GM23338 (cell line): ENCODE measurements around the gene SH3RF3. TPM values are rescaled to one million over a fixed set of nuclear protein-coding genes. Genes with fewer than 3 reads are reported as not detected.

Experiments used
- ATAC-seq: fragments of 200-7000 bp; cut with Tn5 transposase; 3 replicates; pipeline ENCODE4 v1.9.1; 2020
- DNase-seq: peaks from one replicate; pipeline ENCODE4 v3.0.0-alpha.2; 2015; ENCODE audit warnings: low spot score
- H2AFZ ChIP-seq: fragments of 200-600 bp; sonication (generic); 2 replicates; pipeline ENCODE4 v1.8.0; 2016; ENCODE audit warnings: antibody characterized with exemption, mild to moderate bottlenecking, moderate library complexity
- H3F3A ChIP-seq: fragments of 200-600 bp; sonication (generic); replicated peaks from 2 replicates; pipeline ENCODE4 v1.8.0; 2017; ENCODE audit warnings: antibody characterized with exemption, mixed run types, low read depth
- H3K27ac ChIP-seq: fragments of 200-600 bp; sonication (generic); 2 replicates; pipeline ENCODE4 v1.6.1; 2016; ENCODE audit warnings: low read depth
- H3K27me3 ChIP-seq: fragments of 200-600 bp; sonication (generic); 2 replicates; pipeline ENCODE4 v1.8.0; 2016; ENCODE audit warnings: mild to moderate bottlenecking, mixed run types, moderate library complexity; ENCODE audit not compliant: insufficient read depth
- H3K36me3 ChIP-seq: fragments of 200-600 bp; sonication (generic); 2 replicates; pipeline ENCODE4 v1.8.0; 2016; ENCODE audit warnings: mild to moderate bottlenecking; ENCODE audit not compliant: insufficient read depth
- H3K4me1 ChIP-seq: fragments of 200-600 bp; sonication (generic); 2 replicates; pipeline ENCODE4 v1.8.0; 2016; ENCODE audit warnings: mild to moderate bottlenecking, moderate library complexity; ENCODE audit not compliant: insufficient read depth
- H3K4me2 ChIP-seq: fragments of 200-600 bp; sonication (generic); 2 replicates; pipeline ENCODE4 v1.7.1; 2017; ENCODE audit warnings: mixed run types
- H3K4me3 ChIP-seq: fragments of 200-600 bp; sonication (generic); 2 replicates; pipeline ENCODE4 v1.6.1; 2016; ENCODE audit warnings: mixed run types
- H3K79me2 ChIP-seq: fragments of 200-600 bp; sonication (generic); replicated peaks from 2 replicates; pipeline ENCODE4 v1.8.0; 2017; ENCODE audit warnings: mild to moderate bottlenecking; ENCODE audit not compliant: insufficient read depth
- H3K9me2 ChIP-seq: fragments of 200-600 bp; sonication (generic); 2 replicates; pipeline ENCODE4 v1.8.0; 2017; ENCODE audit not compliant: insufficient read depth
- H4K20me1 ChIP-seq: fragments of 200-600 bp; sonication (generic); replicated peaks from 2 replicates; pipeline ENCODE4 v1.8.0; 2017; ENCODE audit warnings: mild to moderate bottlenecking; ENCODE audit not compliant: insufficient read depth
- H3K27ac Mint-ChIP-seq: 2 replicates; pipeline ENCODE4 v1.8.0; 2020; ENCODE audit warnings: inconsistent platforms, mild to moderate bottlenecking, moderate library complexity, mixed read lengths
- H3K27me3 Mint-ChIP-seq: 3 replicates; pipeline ENCODE4 v1.8.0; 2022; ENCODE audit warnings: low read depth, mild to moderate bottlenecking, moderate library complexity, mixed read lengths, inconsistent platforms; ENCODE audit not compliant: insufficient read depth, poor library complexity
- H3K36me3 Mint-ChIP-seq: 3 replicates; pipeline ENCODE4 v1.8.0; 2021; ENCODE audit warnings: low read depth, mild to moderate bottlenecking, inconsistent platforms, moderate library complexity, mixed read lengths
- H3K4me1 Mint-ChIP-seq: 3 replicates; pipeline ENCODE4 v1.8.0; 2020; ENCODE audit warnings: mild to moderate bottlenecking, inconsistent platforms, mixed read lengths
- H3K4me3 Mint-ChIP-seq: 3 replicates; pipeline ENCODE4 v1.8.0; 2021; ENCODE audit warnings: moderate library complexity, mild to moderate bottlenecking, inconsistent platforms, mixed read lengths
- H3K9me3 Mint-ChIP-seq: 3 replicates; pipeline ENCODE4 v1.8.0; 2020; ENCODE audit warnings: moderate library complexity, mild to moderate bottlenecking, inconsistent platforms, mixed read lengths
- CTCF ChIP-seq, 2 experiments: fragments of 200-600 bp in 1 of 2; sonication (generic) in 1 of 2; conservative IDR thresholded peaks; 2 replicates each; pipeline versions ENCODE4 v1.5.1 to v1.6.1; 2016 to 2017; ENCODE audit warnings: antibody characterized with exemption in 2 of 2, low read depth in 2 of 2, mild to moderate bottlenecking in 2 of 2, moderate library complexity in 1 of 2
- ETS1 ChIP-seq: IDR thresholded peaks from 2 replicates; pipeline ENCODE4 v1.6.1; 2016; ENCODE audit warnings: antibody characterized with exemption
- EZH2 ChIP-seq: fragments of 200-600 bp; sonication (generic); IDR thresholded peaks from one replicate; pipeline ENCODE4 v1.8.0; 2017; ENCODE audit warnings: antibody characterized with exemption, mild to moderate bottlenecking, low read depth; ENCODE audit not compliant: unreplicated experiment
- EZH2phosphoT487 ChIP-seq: fragments of 200-600 bp; sonication (generic); IDR thresholded peaks from one replicate; pipeline ENCODE4 v1.8.1; 2018; ENCODE audit warnings: antibody characterized with exemption; ENCODE audit not compliant: unreplicated experiment
- JUNB ChIP-seq: IDR thresholded peaks from one replicate; pipeline ENCODE4 v1.6.1; 2016; ENCODE audit warnings: antibody characterized with exemption; ENCODE audit not compliant: unreplicated experiment
- NANOG ChIP-seq: IDR thresholded peaks from 2 replicates; pipeline ENCODE4 v1.6.1; 2016; ENCODE audit warnings: antibody characterized with exemption, borderline replicate concordance
- POLR2AphosphoS5 ChIP-seq: IDR thresholded peaks from 2 replicates; pipeline ENCODE4 v1.6.1; 2016; ENCODE audit warnings: antibody characterized with exemption, low read depth
- REST ChIP-seq: IDR thresholded peaks from one replicate; pipeline ENCODE4 v1.6.1; 2018; ENCODE audit warnings: antibody characterized with exemption; ENCODE audit not compliant: unreplicated experiment
- ZNF114 ChIP-seq: fragments of 250-450 bp; sonication (Bioruptor Pico); IDR thresholded peaks from 2 replicates; pipeline ENCODE4 v1.5.0; 2020; ENCODE audit warnings: mild to moderate bottlenecking, moderate library complexity
- ZNF331 ChIP-seq: fragments of 250-450 bp; sonication (Bioruptor Pico); IDR thresholded peaks from 2 replicates; pipeline ENCODE4 v1.5.0; 2020; ENCODE audit warnings: low read depth, mild to moderate bottlenecking, moderate library complexity
- ZNF462 ChIP-seq: fragments of 250-450 bp; sonication (Bioruptor Pico); IDR thresholded peaks from 2 replicates; pipeline ENCODE4 v1.5.0; 2020; ENCODE audit warnings: mild to moderate bottlenecking, moderate library complexity
- polyA plus RNA-seq: library from polyadenylated mRNA; unstranded; fragments of >200 nt; fragmentation: Nextera tagmentation; extraction: Ambion mirVana; gene quantifications from 2 replicates; pipeline ENCODE4 v1.2.1, GENCODE V29; 2016
- total RNA-seq: library from RNA; depleted of rRNA; stranded (reverse); fragments of >200 nt; shearing (Covaris generic); gene quantifications from 2 replicates; pipeline ENCODE4 v1.2.3, GENCODE V29; 2014

SH3RF3 gene
- total and polyA plus RNA-seq, 2 experiments from 2014 or later = 0.11 to 0.63 TPM

GRCh38 chr2:109489296-109489695, 360.3 kb downstream of the SH3RF3 start (continued):
- no peak for TF ChIP-seq ZNF462 (CRISPR knock-in tag)
- no peak for TF ChIP-seq CTCF (conservative IDR thresholded peaks at IDR 0.05; ENCODE audit: low read depth in 2 of 2)

- ATAC-seq (no peak), DNase-seq (no peak)
- no peaks in the 10 kb centered on the region for H3K27me3 Mint-ChIP-seq
- H3K79me2 ChIP-seq = no peaks in the 10 kb centered on the region
- H3K9me2 ChIP-seq = no peaks in the 10 kb centered on the region
- no peak overlapping the region for H3K4me2 ChIP-seq
- H3K9me3 Mint-ChIP-seq = no peaks in the 10 kb centered on the region
- H4K20me1 ChIP-seq = no peaks in the 10 kb centered on the region
- H3K4me3 ChIP-seq = no peak overlapping the region
- no peak overlapping the region for H3K27ac ChIP-seq
- H3K4me1 ChIP-seq = no peaks in the 10 kb centered on the region
- H3K36me3 ChIP-seq = no peaks in the 10 kb centered on the region
- no peaks in the 10 kb centered on the region for H3K4me1 Mint-ChIP-seq
- no peak overlapping the region for H2AFZ ChIP-seq
- H3K27ac Mint-ChIP-seq = no peak overlapping the region
- no peak overlapping the region for H3K4me3 Mint-ChIP-seq
- no peaks in the 10 kb centered on the region for H3K36me3 Mint-ChIP-seq
- no peaks in the 10 kb centered on the region for H3F3A ChIP-seq
- no peaks in the 10 kb centered on the region for H3K27me3 ChIP-seq
- TF ChIP-seq JUNB (no peak), ZNF114 (no peak), EZH2phosphoT487 (no peak), NANOG (no peak), EZH2 (no peak), ETS1 (no peak), POLR2AphosphoS5 (no peak), ZNF331 (CRISPR knock-in tag) (no peak), REST (no peak)
Measured at GRCh38 chr2:109493176-109493935, 364.4 kb downstream of the SH3RF3 start.
